Stimulated activated CD4-positive, alpha-beta T cell treated with anti-CD3 and anti-CD28 coated beads, TNF-alpha, amount 100 ng/mL, for 1 hour (primary cell): ENCODE data around the gene CNTFR.

Experiments used
- DNase-seq, 3 donors: peaks; one replicate each; pipeline ENCODE4 v3.0.0-alpha.2; 2020; ENCODE audit warnings: low read depth in 3 of 3, low spot score in 1 of 3

CNTFR gene

GRCh38 chr9:34572628-34573027, 16.9 kb downstream of the CNTFR start:
- no peak for DNase-seq

- no peak for DNase-seq
These were observed 17.4 kb downstream of the CNTFR start for GRCh38 chr9:34572092-34572491.

- DNase-seq: no peak
These were observed 18.1 kb downstream of the CNTFR start for GRCh38 chr9:34571481-34571810.

- DNase-seq: no peak
These were observed 18.6 kb downstream of the CNTFR start for GRCh38 chr9:34570809-34571480.

GRCh38 chr9:34570376-34570775, 19.1 kb downstream of the CNTFR start:
- no peak for DNase-seq

- DNase-seq: no peak
These were observed 20.8 kb downstream of the CNTFR start for GRCh38 chr9:34568774-34569173.

- DNase-seq: no peak
These were observed 21.4 kb downstream of the CNTFR start for GRCh38 chr9:34568133-34568532.

- DNase-seq: no peak
These were observed 22.6 kb downstream of the CNTFR start for GRCh38 chr9:34566972-34567371.

- no peak for DNase-seq
These were observed 23.2 kb downstream of the CNTFR start for GRCh38 chr9:34566322-34566721.

GRCh38 chr9:34565856-34566255, 23.7 kb downstream of the CNTFR start:
- DNase-seq: no peak

GRCh38 chr9:34564617-34565016, 24.9 kb downstream of the CNTFR start:
- DNase-seq: no peak

- DNase-seq: no peak
These were observed 26.3 kb downstream of the CNTFR start for GRCh38 chr9:34563262-34563661.

GRCh38 chr9:34562135-34562745, 27.3 kb downstream of the CNTFR start:
- no peak for DNase-seq

- DNase-seq: no peak
These were observed 28.8 kb downstream of the CNTFR start for GRCh38 chr9:34560599-34561214.

GRCh38 chr9:34559624-34560455, 29.7 kb downstream of the CNTFR start:
- no peak for DNase-seq

- no peak for DNase-seq
These were observed 30.5 kb downstream of the CNTFR start for GRCh38 chr9:34558919-34559623.

GRCh38 chr9:34558364-34558763, 31.2 kb downstream of the CNTFR start:
- DNase-seq: no peak

GRCh38 chr9:34557426-34558321, 31.9 kb downstream of the CNTFR start:
- DNase-seq: no peak

GRCh38 chr9:34556949-34557348, 32.6 kb downstream of the CNTFR start:
- DNase-seq: no peak

- no peak for DNase-seq
These were observed 33.5 kb downstream of the CNTFR start for GRCh38 chr9:34555936-34556525.
